Transverse colon (tissue), 4 donors: ENCODE measurements around the gene PDSS2. TPM values are rescaled to one million over a fixed set of nuclear protein-coding genes. Genes with fewer than 3 reads are reported as not detected.

Experiments
- DNase-seq: peaks from one replicate; pipeline ENCODE4 v3.0.0-alpha.2; 2019
- H3K27ac ChIP-seq, 4 donors: fragments of 200-600 bp; sonication (generic); 2 replicates each; pipeline ENCODE4 v1.5.1; 2016 to 2018; ENCODE audit warnings: inconsistent platforms in 4 of 4
- H3K27me3 ChIP-seq: fragments of 200-600 bp; sonication (generic); 2 replicates; pipeline ENCODE4 v1.5.1; 2017; ENCODE audit warnings: inconsistent platforms
- H3K36me3 ChIP-seq, 4 donors: fragments of 200-600 bp; sonication (generic); 2 replicates each; pipeline ENCODE4 v1.5.1; 2017 to 2019; ENCODE audit warnings: inconsistent platforms in 4 of 4
- H3K4me1 ChIP-seq, 4 donors: fragments of 200-600 bp; sonication (generic); 2 replicates each; pipeline ENCODE4 v1.5.1; 2017 to 2020; ENCODE audit warnings: inconsistent platforms in 4 of 4
- H3K4me3 ChIP-seq, 4 donors: fragments of 200-600 bp; sonication (generic); 1 replicate in 1 of 4; 2 replicates in 3 of 4; pipeline versions ENCODE4 v1.5.1 to v1.6.1; 2017 to 2019; ENCODE audit warnings: inconsistent platforms in 4 of 4
- H3K9me3 ChIP-seq, 2 donors: fragments of 200-600 bp; sonication (generic); 2 replicates each; pipeline ENCODE4 v1.5.1; 2017 to 2019; ENCODE audit warnings: inconsistent platforms in 2 of 2
- CTCF ChIP-seq, 5 experiments: fragments of 200-600 bp in 3 of 5; fragments of 450-650 bp in 2 of 5; sonication (generic) in 3 of 5; IDR thresholded peaks; 1 replicate in 2 of 5; 2 replicates in 3 of 5; pipeline ENCODE4 v1.5.1; 2016 to 2017; ENCODE audit warnings: antibody characterized with exemption in 5 of 5, inconsistent platforms in 3 of 5, mild to moderate bottlenecking in 2 of 5, moderate library complexity in 1 of 5
- EP300 ChIP-seq: sonication (generic); formaldehyde crosslinking; IDR thresholded peaks from one replicate; pipeline ENCODE4 v1.6.1; 2017; ENCODE audit warnings: antibody characterized with exemption, low read depth
- POLR2A ChIP-seq: fragments of 450-650 bp; IDR thresholded peaks from one replicate; pipeline ENCODE4 v1.6.1; 2016; ENCODE audit warnings: antibody characterized with exemption, mild to moderate bottlenecking, moderate library complexity
- POLR2AphosphoS5 ChIP-seq, 3 donors: sonication (generic); formaldehyde crosslinking; IDR thresholded peaks; one replicate each; pipeline ENCODE4 v1.6.1; 2016; ENCODE audit warnings: antibody characterized with exemption in 3 of 3
- WGBS, 2 donors: methylation state at CpG; one replicate each; pipeline ENCODE4 v1.1.5; 2018; ENCODE audit warnings: low coverage in 1 of 2; 5-methylcytosine and 5-hydroxymethylcytosine counted together
- in situ Hi-C, 4 donors: fragments of 200-750 bp; cut with MboI; loops; one replicate each; pipeline versions ENCODE4 v1.15.0 to v1.15.1; 2017; ENCODE audit warnings: low sequenced_read_pairs in 3 of 4, low pct_ligation_motif_present in 1 of 4, low pct_unique_long_range_greater_than_20kb in 1 of 4
- intact Hi-C: fragments of 100-400 bp; cut with DNase I; formaldehyde crosslinking; loops from one replicate; pipeline ENCODE4 v1.15.1; 2023; ENCODE audit warnings: low total_unique reads
- total RNA-seq, 4 donors: library from RNA; depleted of rRNA; stranded (reverse); fragments of >200 nt; gene quantifications; one replicate each; pipeline ENCODE4 v1.1.0, GENCODE V29; 2016

The PDSS2 gene
- total RNA-seq, 4 donors from 2014 or later = 3.0 to 32.5 (median 15.6) TPM

GRCh38 chr6:107248147-107248546 lies 211.2 kb downstream of the PDSS2 start:
- H3K9me3 ChIP-seq = no peaks in the 10 kb centered on the region
- DNase-seq = no peak
- no peaks in the 10 kb centered on the region for H3K4me1 ChIP-seq
- no peaks in the 10 kb centered on the region for H3K36me3 ChIP-seq
- intact Hi-C loops (no loop called here), in situ Hi-C loops (no loop called here)
- no peak overlapping the region for H3K27ac ChIP-seq
- H3K27me3 ChIP-seq = no peaks in the 10 kb centered on the region
- H3K4me3 ChIP-seq = no peak overlapping the region
- TF ChIP-seq EP300 = no peak
- TF ChIP-seq CTCF (IDR thresholded peaks at IDR 0.05) = no peak
- no peak for TF ChIP-seq POLR2A
- TF ChIP-seq POLR2AphosphoS5 (IDR thresholded peaks at IDR 0.05) = no peak

- no peaks in the 10 kb centered on the region for H3K9me3 ChIP-seq
- H3K4me1 ChIP-seq = no peaks in the 10 kb centered on the region
- H3K27me3 ChIP-seq = no peaks in the 10 kb centered on the region
- no peaks in the 10 kb centered on the region for H3K36me3 ChIP-seq
- intact Hi-C loops = no loop called here
- in situ Hi-C loops = no loop called here
- DNase-seq = no peak
- no peak overlapping the region for H3K27ac ChIP-seq
- TF ChIP-seq POLR2A (no peak), POLR2AphosphoS5 (IDR thresholded peaks at IDR 0.05) (no peak), EP300 (no peak), CTCF (IDR thresholded peaks at IDR 0.05) (no peak)
- no peak overlapping the region for H3K4me3 ChIP-seq
- 81 to 85% methylated on average over 6 of the region's 6 CpGs for WGBS, 2 donors
These were observed 212.3 kb downstream of the PDSS2 start for GRCh38 chr6:107246972-107247615.

- WGBS, 2 donors = 91 to 94% methylated on average over 3 of the region's 3 CpGs
- no peaks in the 10 kb centered on the region for H3K9me3 ChIP-seq
- H3K4me1 ChIP-seq = no peaks in the 10 kb centered on the region
- no peak for DNase-seq
- no peak overlapping the region for H3K27ac ChIP-seq
- no peaks in the 10 kb centered on the region for H3K27me3 ChIP-seq
- H3K4me3 ChIP-seq = no peak overlapping the region
- no peak for TF ChIP-seq CTCF (IDR thresholded peaks at IDR 0.05)
- TF ChIP-seq POLR2AphosphoS5 (IDR thresholded peaks at IDR 0.05) = no peak
- TF ChIP-seq EP300 = no peak
- no peak for TF ChIP-seq POLR2A
- intact Hi-C loops = no loop called here
- in situ Hi-C loops = no loop called here
- no peaks in the 10 kb centered on the region for H3K36me3 ChIP-seq
These were observed 213.0 kb downstream of the PDSS2 start for GRCh38 chr6:107246249-107246971.

GRCh38 chr6:107244742-107245480 lies 214.5 kb downstream of the PDSS2 start:
- no peak overlapping the region for H3K27ac ChIP-seq

More at GRCh38 chr6:107244742-107245480, 214.5 kb downstream of the PDSS2 start:
- no peaks in the 10 kb centered on the region for H3K27me3 ChIP-seq
- H3K4me3 ChIP-seq = no peak overlapping the region
- no peaks in the 10 kb centered on the region for H3K36me3 ChIP-seq
- in situ Hi-C loops (no loop called here), intact Hi-C loops (no loop called here)
- no peak for DNase-seq
- TF ChIP-seq CTCF (IDR thresholded peaks at IDR 0.05) (no peak), POLR2A (no peak)
- no peaks in the 10 kb centered on the region for H3K4me1 ChIP-seq
- H3K9me3 ChIP-seq = no peaks in the 10 kb centered on the region
- 57 to 78% methylated on average over 2 to 4 of the region's 4 CpGs for WGBS, 2 donors
